Astrocyte (in vitro differentiated cells and primary cell): Measurements from ENCODE around the gene KSR2.

Experiments
- CTCF ChIP-seq: IDR thresholded peaks from 2 replicates; pipeline ENCODE4 v1.5.1; 2011; ENCODE audit warnings: low read depth, mild to moderate bottlenecking, inconsistent platforms, low read length, moderate library complexity; ENCODE audit not compliant: insufficient read depth
- EZH2 ChIP-seq: IDR thresholded peaks from 2 replicates; pipeline ENCODE4 v1.6.1; 2012; ENCODE audit warnings: mild to moderate bottlenecking, low read length, inconsistent platforms; ENCODE audit not compliant: insufficient read depth

- no peak for TF ChIP-seq CTCF
- no peak for TF ChIP-seq EZH2
Measured at GRCh38 chr12:117919479-117919878, 49.3 kb downstream of the KSR2 start.
